Measurements from ENCODE around the gene CYGB.
"Not testable (repeated sequence)": the region's sequence is repeated elsewhere in the genome, so short reads cannot be mapped to it uniquely, and the experiment has no call there.

The CYGB gene

DNA sequence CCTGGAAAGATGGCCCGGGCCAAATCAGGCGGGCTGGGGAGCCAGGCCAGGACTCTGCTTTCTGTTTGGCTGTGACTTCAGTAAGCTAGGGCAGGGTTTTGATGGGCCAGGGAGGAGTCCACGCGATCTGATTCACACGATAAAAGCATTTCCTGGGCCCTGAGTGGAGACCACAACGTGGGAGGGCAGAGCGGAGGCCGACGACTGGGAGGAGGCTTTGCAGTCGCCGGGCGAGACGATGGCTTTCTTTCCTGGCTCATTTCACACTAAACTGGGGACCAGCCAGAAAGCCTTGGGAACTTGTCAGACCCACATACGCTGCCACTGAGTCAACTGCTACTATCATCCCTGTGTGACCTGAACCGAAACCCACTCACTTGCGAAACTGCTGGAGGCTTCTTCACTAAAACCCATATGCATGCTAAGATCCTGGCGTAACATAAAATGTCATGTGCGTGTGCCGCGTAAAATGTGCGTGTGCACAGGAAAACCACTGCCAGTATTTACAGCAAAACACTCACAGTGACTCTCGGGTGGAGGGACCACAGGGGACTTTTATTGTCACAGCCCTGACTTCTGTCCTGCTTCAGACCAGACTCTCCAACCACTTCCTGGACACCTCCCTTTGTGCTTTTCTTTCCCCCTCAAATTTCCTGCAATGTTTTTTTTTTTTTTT lies 22.1 kb downstream of the CYGB start:
- DNase-seq (ENCODE audit: extremely low read depth, low read depth) = no peak
- H3K4me3 ChIP-seq (replicated peaks; ENCODE audit: low read depth, low read length) = no peak overlapping the region
- TF ChIP-seq, protein P1, sequence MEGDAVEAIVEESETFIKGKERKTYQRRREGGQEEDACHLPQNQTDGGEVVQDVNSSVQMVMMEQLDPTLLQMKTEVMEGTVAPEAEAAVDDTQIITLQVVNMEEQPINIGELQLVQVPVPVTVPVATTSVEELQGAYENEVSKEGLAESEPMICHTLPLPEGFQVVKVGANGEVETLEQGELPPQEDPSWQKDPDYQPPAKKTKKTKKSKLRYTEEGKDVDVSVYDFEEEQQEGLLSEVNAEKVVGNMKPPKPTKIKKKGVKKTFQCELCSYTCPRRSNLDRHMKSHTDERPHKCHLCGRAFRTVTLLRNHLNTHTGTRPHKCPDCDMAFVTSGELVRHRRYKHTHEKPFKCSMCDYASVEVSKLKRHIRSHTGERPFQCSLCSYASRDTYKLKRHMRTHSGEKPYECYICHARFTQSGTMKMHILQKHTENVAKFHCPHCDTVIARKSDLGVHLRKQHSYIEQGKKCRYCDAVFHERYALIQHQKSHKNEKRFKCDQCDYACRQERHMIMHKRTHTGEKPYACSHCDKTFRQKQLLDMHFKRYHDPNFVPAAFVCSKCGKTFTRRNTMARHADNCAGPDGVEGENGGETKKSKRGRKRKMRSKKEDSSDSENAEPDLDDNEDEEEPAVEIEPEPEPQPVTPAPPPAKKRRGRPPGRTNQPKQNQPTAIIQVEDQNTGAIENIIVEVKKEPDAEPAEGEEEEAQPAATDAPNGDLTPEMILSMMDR (IDR thresholded peaks at IDR 0.05; ENCODE audit: low read depth, low read length, missing control alignments) = no peak

DNA sequence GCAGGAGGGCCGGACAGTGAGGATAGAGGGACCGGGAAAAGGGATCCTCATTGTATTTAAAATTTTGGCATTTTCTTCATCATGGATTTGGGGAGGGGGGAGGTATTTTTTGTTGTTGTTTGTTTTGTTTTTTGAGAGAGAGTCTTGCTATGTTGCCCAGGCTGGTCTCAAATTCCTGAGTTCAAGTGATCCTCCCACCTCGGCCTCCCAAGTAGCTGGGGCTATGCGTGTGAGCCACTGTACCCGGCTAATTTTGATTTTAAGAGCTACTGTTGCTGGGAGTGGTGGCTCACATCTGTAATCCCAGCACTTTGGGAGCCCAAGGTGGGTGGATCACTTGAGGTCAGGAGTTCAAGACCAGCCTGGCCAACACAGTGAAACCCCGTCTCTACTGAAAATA lies 23.2 kb downstream of the CYGB start:
- not testable (repeated sequence) for DNase-seq (ENCODE audit: extremely low read depth, low read depth); H3K4me3 ChIP-seq (replicated peaks; ENCODE audit: low read depth, low read length)

DNA sequence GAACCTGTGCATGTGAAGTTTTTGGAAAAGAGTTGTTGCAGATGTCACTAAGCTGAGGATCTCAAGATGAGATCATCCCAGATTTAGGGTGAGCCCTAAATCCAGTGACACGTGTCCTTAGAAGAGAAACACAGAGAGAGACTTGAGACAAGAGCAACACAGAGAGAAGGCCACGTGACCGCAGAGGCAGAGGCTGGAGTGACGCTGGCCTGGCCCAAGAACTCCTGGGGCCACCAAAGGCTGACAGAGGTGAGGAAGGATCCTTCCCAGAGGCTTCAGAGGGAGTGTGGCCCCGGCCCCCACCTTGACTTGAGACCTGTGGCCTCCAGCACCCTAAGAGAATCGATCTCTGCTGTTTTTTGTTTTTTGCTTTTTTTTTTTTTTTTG lies 24.2 kb downstream of the CYGB start:
- DNase-seq (ENCODE audit: extremely low read depth, low read depth) = no peak
- H3K4me3 ChIP-seq (replicated peaks; ENCODE audit: low read depth, low read length) = no peak overlapping the region
- TF ChIP-seq, protein P1 (IDR thresholded peaks at IDR 0.05; ENCODE audit: low read depth, low read length, missing control alignments) = no peak

DNA sequence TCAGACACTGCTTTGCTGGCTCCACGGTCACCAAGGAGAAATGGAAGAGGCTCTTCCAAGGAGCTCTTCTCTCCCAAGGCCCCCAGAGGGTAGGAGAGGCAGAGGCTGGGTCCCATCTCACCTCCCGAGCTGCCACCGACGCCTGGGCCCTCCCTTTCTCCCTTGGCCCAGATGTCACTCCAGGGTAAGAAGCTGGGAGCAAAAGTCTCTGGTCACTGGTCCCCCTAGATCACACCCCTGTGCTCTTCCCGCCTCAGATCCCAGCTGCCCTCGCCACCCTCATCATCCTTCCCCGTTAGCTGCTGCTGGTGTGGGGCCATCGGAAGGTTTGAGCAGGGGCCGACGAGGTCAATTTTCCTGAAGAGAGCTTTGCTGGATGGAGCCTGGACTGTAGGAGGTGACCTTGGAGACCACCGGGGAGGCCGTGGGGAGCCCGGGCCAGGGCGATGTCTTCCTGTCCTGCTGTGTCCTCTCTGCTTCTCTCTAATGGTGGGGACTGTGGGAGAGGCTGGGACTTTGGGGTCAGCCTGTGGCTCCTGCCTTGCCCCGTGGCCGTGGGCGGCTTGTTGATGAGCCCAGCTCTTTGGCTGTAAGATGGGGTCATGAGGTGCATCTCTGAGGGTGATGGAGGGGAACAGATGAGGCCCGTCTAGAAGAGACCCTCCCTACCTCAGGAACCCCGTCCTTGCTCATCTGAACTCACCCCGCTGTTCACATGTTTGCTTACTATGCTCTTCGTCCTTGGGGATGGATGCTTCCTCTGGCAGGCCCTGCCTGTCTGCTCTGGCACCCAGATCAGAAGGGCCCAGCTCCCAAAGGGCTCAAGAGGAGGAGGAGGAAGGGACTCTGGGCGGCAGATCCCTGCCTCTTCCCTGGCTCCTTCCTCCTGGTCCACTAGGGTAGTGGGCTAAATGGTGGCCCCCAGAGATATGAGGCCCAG lies 24.9 kb downstream of the CYGB start:
- TF ChIP-seq, protein P1 (IDR thresholded peaks at IDR 0.05; ENCODE audit: low read depth, low read length, missing control alignments) = no peak
- DNase-seq (ENCODE audit: extremely low read depth, low read depth) = no peak
- no peak overlapping the region for H3K4me3 ChIP-seq (replicated peaks; ENCODE audit: low read depth, low read length)

DNA sequence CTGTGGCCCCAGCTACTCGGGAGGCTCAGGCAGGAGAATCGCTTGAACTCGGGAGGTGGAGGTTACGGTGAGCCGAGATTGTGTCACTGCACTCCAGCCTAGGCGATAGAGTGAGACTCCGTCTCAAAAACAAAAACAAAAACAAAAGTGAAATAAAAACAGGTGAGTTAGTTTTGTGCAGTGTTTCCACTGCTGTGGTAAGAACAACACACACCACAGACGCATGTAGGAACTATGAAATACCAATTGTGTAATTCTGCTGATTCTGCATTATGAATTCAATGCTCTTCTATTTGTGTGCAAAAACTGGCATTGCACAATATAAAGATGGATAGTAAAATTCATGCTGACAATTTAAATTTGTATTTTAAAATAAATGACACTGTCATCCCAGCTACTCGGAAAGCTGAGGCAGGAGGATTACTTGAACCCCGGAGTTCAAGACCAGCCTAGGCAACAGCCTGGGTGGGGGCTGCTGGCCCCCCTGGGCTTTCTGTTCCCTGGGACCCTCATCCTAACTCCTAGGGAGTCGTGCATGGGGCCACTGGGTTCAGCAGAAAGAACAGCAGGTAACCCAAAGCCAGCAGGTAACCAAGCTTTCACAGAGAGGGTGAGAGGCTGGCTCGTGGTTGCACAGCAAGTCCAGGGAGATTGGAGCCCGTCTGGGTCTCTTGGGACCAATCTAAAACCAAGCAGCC lies 25.7 kb downstream of the CYGB start:
- TF ChIP-seq, protein P1 (IDR thresholded peaks at IDR 0.05; ENCODE audit: low read depth, low read length, missing control alignments) = no peak
- no peak for DNase-seq (ENCODE audit: extremely low read depth, low read depth)

DNA sequence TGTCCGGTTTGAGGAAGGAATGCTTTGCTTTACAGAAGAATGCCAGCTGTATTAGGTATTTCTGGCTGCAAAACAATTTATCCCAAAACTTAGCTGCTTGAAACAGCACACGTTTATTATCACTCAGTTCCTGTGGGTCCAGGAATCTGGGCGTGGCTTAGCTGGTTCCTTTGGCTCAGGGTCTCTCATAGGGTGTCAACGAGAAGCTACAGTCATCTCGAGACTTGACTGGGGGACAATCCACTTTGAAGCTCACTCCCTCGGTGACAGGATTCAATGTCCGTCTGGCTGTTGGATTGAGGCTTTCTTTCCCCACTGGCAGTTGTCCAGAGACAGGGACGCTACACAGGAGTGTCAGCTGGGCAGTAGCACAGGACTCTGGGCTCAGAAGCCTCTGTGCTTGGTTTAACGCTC lies 26.7 kb downstream of the CYGB start:
- no peak overlapping the region for H3K4me3 ChIP-seq (replicated peaks; ENCODE audit: low read depth, low read length)
- DNase-seq (ENCODE audit: extremely low read depth, low read depth) = no peak
- TF ChIP-seq, protein P1 (IDR thresholded peaks at IDR 0.05; ENCODE audit: low read depth, low read length, missing control alignments) = no peak

More for the DNA sequence above, 25.7 kb downstream of the CYGB start:
- H3K4me3 ChIP-seq (replicated peaks; ENCODE audit: low read depth, low read length) = no peak overlapping the region

DNA sequence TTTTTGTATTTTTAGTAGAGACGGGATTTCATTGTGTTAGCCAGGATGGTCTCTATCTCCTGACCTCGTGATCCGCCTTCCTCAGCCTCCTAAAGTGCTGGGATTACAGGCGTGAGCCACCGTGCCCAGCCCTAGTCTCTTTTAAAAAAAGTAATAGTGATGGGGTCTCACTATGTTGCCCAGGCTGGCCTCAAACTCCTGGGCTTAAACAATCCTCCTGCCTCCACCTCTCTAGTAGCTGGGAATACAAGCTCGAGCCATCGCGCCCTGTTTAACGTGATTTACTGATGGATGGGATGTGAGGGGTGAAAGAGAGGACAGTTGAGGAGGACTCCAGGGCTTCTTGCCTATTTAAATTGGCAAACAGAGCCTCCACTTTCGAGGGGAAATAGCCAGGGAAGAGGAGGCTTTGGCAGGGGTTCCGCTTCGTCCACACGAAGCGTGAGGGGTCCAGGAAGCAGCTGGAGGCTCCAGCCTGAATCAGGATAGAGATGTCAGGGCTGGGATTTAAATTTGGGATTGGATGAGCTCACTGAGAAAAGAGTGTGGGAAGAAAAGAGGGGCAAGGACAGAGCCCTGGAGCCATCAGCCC lies 28.9 kb downstream of the CYGB start:
- not testable (repeated sequence) for H3K4me3 ChIP-seq (replicated peaks; ENCODE audit: low read depth, low read length)

More for the DNA sequence above, 28.9 kb downstream of the CYGB start:
- not testable (repeated sequence) for DNase-seq (ENCODE audit: extremely low read depth, low read depth)

All from HFF-Myc (cell line).